SK-MEL-5 (cell line): ENCODE data around the gene CRYBB1. TPM values are rescaled to one million over a fixed set of nuclear protein-coding genes. Genes with fewer than 3 reads are reported as not detected.

Experiments used
- DNase-seq: peaks from one replicate; pipeline ENCODE4 v3.0.0-alpha.2; 2016; ENCODE audit warnings: low read depth, low spot score
- in situ Hi-C: cut with HindIII; loops from 2 replicates; pipeline ENCODE4 v1.10.0; 2016; ENCODE audit warnings: low sequenced_read_pairs, high pct_unique_total_duplicates, low pct_unique_long_range_greater_than_20kb
- total RNA-seq: library from RNA; depleted of rRNA; stranded (reverse); fragments of >200 nt; shearing (Covaris generic); gene quantifications from 2 replicates; pipeline ENCODE4 v1.2.3, GENCODE V29; 2014

The CRYBB1 gene
- total RNA-seq, 1 experiment from 2014 or later: not detected

- DNase-seq: no peak
- in situ Hi-C loops: no loop called here
Measured at GRCh38 chr22:26588729-26589366, 29.0 kb downstream of the CRYBB1 start.

GRCh38 chr22:26587991-26588613 is 29.7 kb downstream of the CRYBB1 start:
- DNase-seq: no peak
- in situ Hi-C loops: no loop called here

GRCh38 chr22:26586556-26587325 is 31.1 kb downstream of the CRYBB1 start:
- no peak for DNase-seq
- in situ Hi-C loops: no loop called here

- in situ Hi-C loops: no loop called here
- no peak for DNase-seq
Measured at GRCh38 chr22:26585104-26585790, 32.6 kb downstream of the CRYBB1 start.

GRCh38 chr22:26584010-26584409 is 33.8 kb downstream of the CRYBB1 start:
- in situ Hi-C loops: no loop called here

GRCh38 chr22:26581633-26582168 is 36.1 kb downstream of the CRYBB1 start:
- in situ Hi-C loops: no loop called here
- DNase-seq: no peak

More at GRCh38 chr22:26584010-26584409, 33.8 kb downstream of the CRYBB1 start:
- DNase-seq: no peak

- no peak for DNase-seq
- in situ Hi-C loops: no loop called here
Measured at GRCh38 chr22:26581026-26581425, 36.8 kb downstream of the CRYBB1 start.

GRCh38 chr22:26580240-26580962 is 37.4 kb downstream of the CRYBB1 start:
- no peak for DNase-seq
- in situ Hi-C loops: no loop called here

GRCh38 chr22:26579331-26579886 is 38.4 kb downstream of the CRYBB1 start:
- in situ Hi-C loops: no loop called here
- no peak for DNase-seq

GRCh38 chr22:26577081-26577480 is 40.7 kb downstream of the CRYBB1 start:
- in situ Hi-C loops: no loop called here
- DNase-seq: no peak

GRCh38 chr22:26576026-26576680 is 41.7 kb downstream of the CRYBB1 start:
- in situ Hi-C loops: no loop called here
- DNase-seq: no peak

GRCh38 chr22:26574001-26574723 is 43.7 kb downstream of the CRYBB1 start:
- in situ Hi-C loops: no loop called here
- DNase-seq: no peak

- in situ Hi-C loops: no loop called here
- DNase-seq: no peak
Measured at GRCh38 chr22:26573026-26573662, 44.7 kb downstream of the CRYBB1 start.

- DNase-seq: no peak
- in situ Hi-C loops: no loop called here
Measured at GRCh38 chr22:26570864-26571525, 46.8 kb downstream of the CRYBB1 start.

- in situ Hi-C loops: no loop called here
- no peak for DNase-seq
Measured at GRCh38 chr22:26570115-26570514, 47.7 kb downstream of the CRYBB1 start.
